Heart right ventricle (tissue), 16 donors: Measurements from ENCODE around the gene RGMA. TPM values are rescaled to one million over a fixed set of nuclear protein-coding genes. Genes with fewer than 3 reads are reported as not detected.

ENCODE experiments used
- ATAC-seq, 8 donors: fragments of 200-7000 bp; cut with Tn5 transposase; one replicate each; pipeline ENCODE4 v1.9.1; 2020; ENCODE audit warnings: mild to moderate bottlenecking in 8 of 8, moderate library complexity in 8 of 8, moderate number of reproducible peaks in 1 of 8
- DNase-seq, 2 donors: peaks; one replicate each; pipeline ENCODE4 v3.0.0-alpha.2; 2020
- H3K27ac ChIP-seq, 10 donors: fragments of 200-600 bp; sonication (generic) in 2 of 10; one replicate each; pipeline versions ENCODE4 v1.5.0 to v1.8.0; 2020 to 2022; ENCODE audit warnings: mild to moderate bottlenecking in 3 of 10
- H3K27me3 ChIP-seq, 7 donors: fragments of 200-600 bp; one replicate each; pipeline ENCODE4 v1.8.0; 2021 to 2022; ENCODE audit warnings: mild to moderate bottlenecking in 2 of 7
- H3K36me3 ChIP-seq, 9 donors: fragments of 200-600 bp; sonication (generic) in 1 of 9; one replicate each; pipeline versions ENCODE4 v1.5.0 to v1.8.0; 2020 to 2022; ENCODE audit warnings: mild to moderate bottlenecking in 2 of 9
- H3K4me1 ChIP-seq, 9 donors: fragments of 200-600 bp; sonication (generic) in 1 of 9; one replicate each; pipeline versions ENCODE4 v1.5.0 to v1.8.0; 2020 to 2022; ENCODE audit warnings: mild to moderate bottlenecking in 4 of 9
- H3K4me3 ChIP-seq, 10 donors: fragments of 200-600 bp; sonication (generic) in 2 of 10; one replicate each; pipeline versions ENCODE4 v1.5.0 to v1.8.0; 2020 to 2022; ENCODE audit warnings: mild to moderate bottlenecking in 7 of 10, moderate library complexity in 2 of 10
- H3K9me3 ChIP-seq, 11 donors: fragments of 200-600 bp in 10 of 11; sonication (generic) in 2 of 11; one replicate each; pipeline versions ENCODE4 v1.5.0 to v1.8.0; 2013 to 2022; ENCODE audit warnings: mild to moderate bottlenecking in 2 of 11, control low read depth in 1 of 11, moderate library complexity in 1 of 11
- WGBS, 2 donors: extraction: QIAGEN DNeasy Blood & Tissue Kit; methylation state at CpG; one replicate each; pipeline ENCODE4 v1.1.7; 2013; ENCODE audit warnings: inconsistent platforms in 1 of 2; 5-methylcytosine and 5-hydroxymethylcytosine counted together
- intact Hi-C, 10 donors: fragments of 100-400 bp; cut with DNase I; formaldehyde crosslinking; loops; one replicate each; pipeline versions ENCODE4 v1.11.1 to v1.14.2; 2022
- polyA plus RNA-seq, 2 donors: library from polyadenylated mRNA; stranded (reverse); fragments of 200-250 nt; gene quantifications; one replicate each; pipeline ENCODE4 v1.2.3, GENCODE V29; 2013
- total RNA-seq, 10 donors: library from RNA; stranded (reverse); fragmentation: NEBNext Ultra II Directional in 3 of 10; extraction: Animal tissue kit (Norgen Biotek cat#: 25700) in 3 of 10; gene quantifications; one replicate each; pipeline versions ENCODE4 v1.2.1 to v1.2.4, GENCODE V29; 2021 to 2023
- TF ChIP-seq, protein P1 (sequence below), 9 donors: fragments of 200-600 bp; sonication (generic) in 2 of 9; IDR thresholded peaks; one replicate each; pipeline versions ENCODE4 v1.5.0 to v1.8.0; 2021 to 2022; ENCODE audit warnings: antibody characterized with exemption in 9 of 9, mild to moderate bottlenecking in 5 of 9, moderate library complexity in 1 of 9
- donor health status: Arrhythmogenic right ventricular cardiomyopathy.
- donor health status: ischemic (EF 13 %, LVEDD 7.1; RV severe dilation, severe dysfunction).
- donor health status: healthy with polysubstance abuse.
- donor health status: DM: no; HTN: yes; CAD: no.
- donor health status: DM: no; HTN: no; CAD: no.
- donor health status: ischemic (EF 25% LVEDD 6.9; RV normal size, moderate dysfunction).
- donor health status: ischemic (EF 25% LVEDD 5.7; RV mildly dilated, moderate dysfunction).
- donor health status: healthy.
- donor health status: DM: yes; HTN: yes; CAD: no.
- donor health status: Ischemic cardiomyopathy.
- donor health status: ischemic (EF 35%, LVEDD 5.7; RV mildly dilated, moderate dysfunction).
- donor health status: nonischemic (EF 11% LVEDD 7.7; RV severe dilation, severe dysfunction).
- donor health status: DM: yes; HTN: yes; CAD: no.
- donor health status: PGD.
- donor health status: ischemic (EF 29% LVEDD 5.4; RV normal size, mild dysfunction).
- donor health status: nonischemic (EF 23%, LVEDD 6.1; RV moderate dilation, normal function).

The RGMA gene
- total and polyA plus RNA-seq, 12 donors = 4.9 to 33.8 (median 10.7) TPM

DNA sequence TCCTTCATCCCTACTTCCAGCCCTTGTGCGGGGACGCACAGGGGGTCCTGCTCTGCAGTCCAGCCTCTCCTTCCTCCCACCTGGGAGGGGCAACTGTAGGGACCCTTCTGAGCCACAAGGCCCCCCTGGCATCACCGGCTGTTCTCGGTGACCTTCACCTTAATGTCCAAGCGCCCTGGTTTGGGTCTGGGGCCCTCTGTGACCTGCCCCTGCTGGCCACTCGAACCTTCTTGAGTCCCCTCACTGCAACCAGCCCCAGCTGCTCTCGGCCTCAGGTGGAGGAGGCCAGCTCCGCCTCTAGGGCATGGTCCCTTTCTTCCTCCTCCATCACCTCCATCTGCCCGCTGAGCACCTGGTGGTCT is 57.9 kb downstream of the RGMA start:
- peaks cover 24 to 56% (median 46%) of the 10 kb centered on the region in 9 donors for H3K4me1 ChIP-seq
- intact Hi-C loops = loop anchor here in 9 of 10 donors (2.0 to 10.0 kb wide), 4 partner anchors 944 to 1294 kb away; no protein-coding TSS in a partner anchor
- H3K27ac ChIP-seq = peak overlapping the region in 7 of 10 donors; percentile 48 to 91 (median 85)
- DNase-seq = no peak
- no peaks in the 10 kb centered on the region for H3K27me3 ChIP-seq
- peaks cover 0 to 20% (median 0%) of the 10 kb centered on the region in 9 donors for H3K36me3 ChIP-seq
- ATAC-seq = no peak
- no peak overlapping the region for H3K4me3 ChIP-seq
- 75 to 78% methylated on average over 9 of the region's 9 CpGs for WGBS, 2 donors
- H3K9me3 ChIP-seq = no peaks in the 10 kb centered on the region
- TF ChIP-seq, protein P1, sequence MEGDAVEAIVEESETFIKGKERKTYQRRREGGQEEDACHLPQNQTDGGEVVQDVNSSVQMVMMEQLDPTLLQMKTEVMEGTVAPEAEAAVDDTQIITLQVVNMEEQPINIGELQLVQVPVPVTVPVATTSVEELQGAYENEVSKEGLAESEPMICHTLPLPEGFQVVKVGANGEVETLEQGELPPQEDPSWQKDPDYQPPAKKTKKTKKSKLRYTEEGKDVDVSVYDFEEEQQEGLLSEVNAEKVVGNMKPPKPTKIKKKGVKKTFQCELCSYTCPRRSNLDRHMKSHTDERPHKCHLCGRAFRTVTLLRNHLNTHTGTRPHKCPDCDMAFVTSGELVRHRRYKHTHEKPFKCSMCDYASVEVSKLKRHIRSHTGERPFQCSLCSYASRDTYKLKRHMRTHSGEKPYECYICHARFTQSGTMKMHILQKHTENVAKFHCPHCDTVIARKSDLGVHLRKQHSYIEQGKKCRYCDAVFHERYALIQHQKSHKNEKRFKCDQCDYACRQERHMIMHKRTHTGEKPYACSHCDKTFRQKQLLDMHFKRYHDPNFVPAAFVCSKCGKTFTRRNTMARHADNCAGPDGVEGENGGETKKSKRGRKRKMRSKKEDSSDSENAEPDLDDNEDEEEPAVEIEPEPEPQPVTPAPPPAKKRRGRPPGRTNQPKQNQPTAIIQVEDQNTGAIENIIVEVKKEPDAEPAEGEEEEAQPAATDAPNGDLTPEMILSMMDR (IDR thresholded peaks at IDR 0.05) = no peak

- WGBS, 2 donors = 18 to 25% methylated on average over 19 to 20 of the region's 20 CpGs
- Histone ChIP-seq H3K36me3 (peaks cover 0 to 26% (median 2%) of the 10 kb centered on the region in 9 donors), H3K9me3 (no peaks in the 10 kb centered on the region), H3K4me1 (peaks cover 24 to 55% (median 48%) of the 10 kb centered on the region in 9 donors), H3K4me3 (no peak overlapping the region), H3K27ac (peak overlapping the region in 9 of 10 donors; percentile 51 to 91 (median 85)), H3K27me3 (no peaks in the 10 kb centered on the region)
- intact Hi-C loops = loop anchor here (1.0 to 10.0 kb wide), 5 partner anchors 944 to 1294 kb away; no protein-coding TSS in a partner anchor
- TF ChIP-seq, protein P1 (IDR thresholded peaks at IDR 0.05) = peak; percentile 75 to 92 (median 89)
- ATAC-seq (peak; percentile 49 to 78 (median 74)), DNase-seq (peak; percentile 55 to 75)
Measured at GRCh38 chr15:93030430-93031102, 58.4 kb downstream of the RGMA start.

GRCh38 chr15:93029836-93030429 is 59.1 kb downstream of the RGMA start:
- intact Hi-C loops = loop anchor here (1.0 to 10.0 kb wide), 6 partner anchors 235 to 1295 kb away; no protein-coding TSS in a partner anchor
- peak in 6 of 8 donors; percentile 10 to 44 (median 22) for ATAC-seq
- no peaks in the 10 kb centered on the region for H3K27me3 ChIP-seq
- WGBS, 2 donors = 63 to 75% methylated on average over 12 of the region's 12 CpGs
- no peaks in the 10 kb centered on the region for H3K9me3 ChIP-seq
- H3K4me3 ChIP-seq = no peak overlapping the region
- no peak for DNase-seq
- peaks cover 0 to 32% (median 6%) of the 10 kb centered on the region in 9 donors for H3K36me3 ChIP-seq
- H3K27ac ChIP-seq = peak overlapping the region; percentile 70 to 91 (median 86)
- H3K4me1 ChIP-seq = peaks cover 24 to 62% (median 50%) of the 10 kb centered on the region in 9 donors
- TF ChIP-seq, protein P1 (IDR thresholded peaks at IDR 0.05) = no peak

GRCh38 chr15:93029214-93029835 is 59.7 kb downstream of the RGMA start:
- H3K36me3 ChIP-seq = peaks cover 0 to 38% (median 12%) of the 10 kb centered on the region in 9 donors
- H3K4me1 ChIP-seq = peaks cover 24 to 68% (median 55%) of the 10 kb centered on the region in 9 donors
- H3K4me3 ChIP-seq = no peak overlapping the region
- no peaks in the 10 kb centered on the region for H3K27me3 ChIP-seq
- ATAC-seq (peak in 7 of 8 donors; percentile 1 to 22 (median 3)), DNase-seq (no peak)
- intact Hi-C loops = loop anchor here in 2 of 10 donors (2.0 to 10.0 kb wide), 2 partner anchors 235 to 1091 kb away; no protein-coding TSS in a partner anchor
- H3K9me3 ChIP-seq = no peaks in the 10 kb centered on the region
- TF ChIP-seq, protein P1 (IDR thresholded peaks at IDR 0.05) = no peak
- peak overlapping the region; percentile 70 to 91 (median 86) for H3K27ac ChIP-seq
- 60 to 69% methylated on average over 17 of the region's 17 CpGs for WGBS, 2 donors
